Mesothelial cell of epicardium (in vitro differentiated cells): ENCODE data around the gene ZNF329. TPM values are rescaled to one million over a fixed set of nuclear protein-coding genes. Genes with fewer than 3 reads are reported as not detected.
A peak's percentile ranks its signal among the peaks of the same experiment; 100 is the strongest.

Experiments
- DNase-seq, 2 experiments: peaks; one replicate each; pipeline ENCODE4 v3.0.0; 2021; ENCODE audit warnings: low spot score in 2 of 2; ENCODE audit not compliant: unreplicated experiment in 2 of 2
- H3K27ac Mint-ChIP-seq: 2 replicates; pipeline ENCODE4 v1.8.0; 2021; ENCODE audit warnings: mixed read lengths
- H3K27me3 Mint-ChIP-seq: 2 replicates; pipeline ENCODE4 v1.8.0; 2021; ENCODE audit warnings: low read depth, mixed read lengths
- H3K36me3 Mint-ChIP-seq: 2 replicates; pipeline ENCODE4 v1.8.0; 2021; ENCODE audit warnings: mixed read lengths
- H3K4me1 Mint-ChIP-seq: 2 replicates; pipeline ENCODE4 v1.8.0; 2021; ENCODE audit warnings: mixed read lengths
- H3K4me3 Mint-ChIP-seq: 2 replicates; pipeline ENCODE4 v1.8.0; 2021; ENCODE audit warnings: mild to moderate bottlenecking, moderate library complexity, mixed read lengths
- H3K9me3 Mint-ChIP-seq: 2 replicates; pipeline ENCODE4 v1.8.0; 2021; ENCODE audit warnings: mixed read lengths
- CTCF ChIP-seq: fragments of 200-600 bp; sonication (generic); IDR thresholded peaks from one replicate; pipeline ENCODE4 v1.5.0; 2021; ENCODE audit warnings: antibody characterized with exemption; ENCODE audit not compliant: unreplicated experiment
- total RNA-seq: library from RNA; stranded (reverse); gene quantifications from 3 replicates; pipeline ENCODE4 v1.2.1, GENCODE V29; 2021

The ZNF329 gene
- 13.6 to 15.0 TPM (median 14.6 TPM) in 3 replicates for total RNA-seq

DNA sequence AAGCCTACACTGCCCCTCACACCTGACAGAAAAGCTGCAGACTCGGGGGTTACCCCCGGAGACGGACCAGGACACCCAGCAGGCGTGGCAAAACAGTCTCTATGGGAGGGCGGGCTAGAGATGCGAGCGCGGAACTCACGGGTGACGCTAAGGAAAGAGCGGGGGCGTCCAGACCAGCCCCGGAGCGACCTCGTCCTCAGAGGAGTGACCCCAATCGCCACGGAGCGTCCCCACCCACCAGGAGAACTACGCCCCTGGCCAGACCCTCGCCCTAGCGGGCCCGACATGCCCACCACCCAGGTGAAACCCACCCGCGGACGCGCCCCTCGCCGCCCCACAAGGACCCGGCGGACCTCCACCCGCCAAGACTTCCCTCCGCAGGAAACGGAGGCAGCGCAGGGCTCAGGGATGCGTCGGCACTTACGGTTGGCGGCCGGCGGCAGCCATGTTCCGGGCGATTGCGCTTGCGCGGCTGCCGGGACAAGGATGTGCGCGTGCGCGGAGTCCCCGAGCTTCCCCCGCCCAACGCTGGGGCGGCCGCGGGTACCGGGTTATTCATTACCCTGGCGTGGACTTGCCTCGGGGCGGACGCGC, at the start of gene ZNF329:
ZNF329 (minus strand) TSS at position 462 of the 594 bp plus-strand sequence. CDS start 21,286 bp downstream, outside the sequence.
- no peak for TF ChIP-seq CTCF
- Mint-ChIP-seq H3K36me3 (peaks cover 38% of the 10 kb centered on the region), H3K4me3 (peak within 1 kb of the TSS; percentile 88), H3K4me1 (peaks cover 13% of the 10 kb centered on the region), H3K27me3 (no peaks in the 10 kb centered on the region), H3K9me3 (peaks cover 30% of the 10 kb centered on the region), H3K27ac (peak within 1 kb of the TSS; percentile 93)
- peak; percentile 88 to 96 for DNase-seq

DNA sequence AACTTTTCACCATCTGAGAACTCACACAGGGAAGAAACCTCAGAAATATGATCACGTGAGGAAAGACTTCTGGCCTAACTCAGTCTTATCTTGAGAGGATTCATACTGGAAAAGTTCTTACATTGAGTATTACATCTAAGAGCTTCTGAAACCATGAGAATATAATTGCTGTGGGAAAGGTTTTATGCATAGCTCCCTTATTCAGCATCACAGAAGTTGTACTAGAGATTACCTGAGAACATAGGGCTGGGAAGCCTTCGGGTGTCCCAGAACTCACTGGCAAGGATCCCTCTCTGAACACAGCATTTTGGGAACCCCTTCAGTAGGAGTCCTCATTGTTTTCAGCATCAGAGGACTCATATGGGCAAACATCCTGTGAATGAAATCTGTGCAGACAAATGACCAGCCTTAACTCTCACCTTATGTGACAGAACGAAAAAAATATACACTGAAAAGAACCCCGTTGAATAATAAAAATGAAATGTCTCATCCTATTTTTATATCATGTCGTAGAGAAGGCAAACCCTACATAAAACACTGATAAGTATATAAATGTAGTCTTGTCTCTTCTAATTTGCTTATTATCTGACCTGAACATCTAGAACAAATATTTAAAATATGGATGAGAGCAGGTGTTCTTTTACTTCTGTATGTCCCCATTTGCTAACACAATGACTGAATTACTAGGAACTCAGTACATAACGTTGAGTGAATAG, 46.5 kb upstream of the ZNF329 start:
- H3K27ac Mint-ChIP-seq, result no peak overlapping the region
- H3K36me3 Mint-ChIP-seq, result peaks cover 82% of the 10 kb centered on the region
- H3K4me1 Mint-ChIP-seq, result no peaks in the 10 kb centered on the region
- no peaks in the 10 kb centered on the region for H3K27me3 Mint-ChIP-seq
- DNase-seq, result no peak
- no peak overlapping the region for H3K4me3 Mint-ChIP-seq
- H3K9me3 Mint-ChIP-seq, result peaks cover 68% of the 10 kb centered on the region
- no peak for TF ChIP-seq CTCF

GRCh38 chr19:58183817-58184215, 33.2 kb upstream of the ZNF329 start:
- H3K9me3 Mint-ChIP-seq, result peaks cover 37% of the 10 kb centered on the region
- H3K27me3 Mint-ChIP-seq, result no peaks in the 10 kb centered on the region
- peaks cover 65% of the 10 kb centered on the region for H3K36me3 Mint-ChIP-seq
- TF ChIP-seq CTCF, result no peak
- H3K4me1 Mint-ChIP-seq, result peaks cover 8% of the 10 kb centered on the region
- no peak for DNase-seq
- peak overlapping the region; percentile 91 for H3K4me3 Mint-ChIP-seq
- H3K27ac Mint-ChIP-seq, result peak overlapping the region; percentile 99

GRCh38 chr19:58182989-58183816, 32.6 kb upstream of the ZNF329 start, which contains the start of gene ZNF274:
Gene ZNF274, plus strand, starts transcription at chr19:58183061. Its CDS starts 905 bp downstream, at chr19:58183966.
- Mint-ChIP-seq H3K27ac (peak within 1 kb of the TSS; percentile 99), H3K27me3 (no peaks in the 10 kb centered on the region), H3K4me3 (peak within 1 kb of the TSS; percentile 91), H3K4me1 (peaks cover 8% of the 10 kb centered on the region), H3K36me3 (peaks cover 67% of the 10 kb centered on the region), H3K9me3 (peaks cover 39% of the 10 kb centered on the region)
- DNase-seq, result peak; percentile 88 to 93
- TF ChIP-seq CTCF, result no peak

DNA sequence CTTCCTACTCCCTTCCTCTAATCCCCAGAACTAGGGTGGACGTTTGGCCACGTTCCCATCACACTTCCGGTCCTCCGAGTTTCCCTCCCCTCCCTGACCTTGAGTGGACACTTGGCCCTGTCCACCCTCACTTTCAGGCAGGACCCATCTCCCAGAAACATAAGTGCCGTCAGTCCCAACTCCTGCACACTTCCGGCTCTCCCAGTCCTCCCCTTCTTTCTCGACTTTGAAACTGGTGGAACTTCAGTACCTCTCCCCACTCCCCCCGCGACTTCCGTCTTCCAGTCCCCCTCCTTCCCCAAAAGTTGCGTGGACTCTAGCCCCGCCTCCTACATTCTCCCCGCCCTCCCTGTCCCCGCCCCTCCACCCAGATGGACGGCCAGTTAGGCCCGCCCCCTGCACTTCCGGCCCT, 32.0 kb upstream of the ZNF329 start:
- peaks cover 45% of the 10 kb centered on the region for H3K9me3 Mint-ChIP-seq
- H3K4me1 Mint-ChIP-seq, result peaks cover 8% of the 10 kb centered on the region
- no peak for DNase-seq
- no peak for TF ChIP-seq CTCF
- peak overlapping the region; percentile 99 for H3K27ac Mint-ChIP-seq
- no peaks in the 10 kb centered on the region for H3K27me3 Mint-ChIP-seq
- H3K4me3 Mint-ChIP-seq, result peak overlapping the region; percentile 91
- H3K36me3 Mint-ChIP-seq, result peaks cover 67% of the 10 kb centered on the region
